DOHH2 (cell line): ENCODE measurements around the gene ZNF763.

Experiments
- H3F3A ChIP-seq: fragments of 200-600 bp; sonication (generic), shearing (Covaris generic); 2 replicates; pipeline ENCODE4 v1.6.0; 2016; ENCODE audit warnings: antibody characterized with exemption, mild to moderate bottlenecking; ENCODE audit not compliant: control insufficient read depth, insufficient read depth
- H3K27ac ChIP-seq: fragments of 200-600 bp; sonication (generic); 2 replicates; pipeline ENCODE4 v1.5.1; 2014; ENCODE audit warnings: low read depth, mild to moderate bottlenecking, low read length, moderate library complexity
- H3K27me3 ChIP-seq: fragments of 200-600 bp; sonication (generic); 2 replicates; pipeline ENCODE4 v1.6.1; 2014; ENCODE audit warnings: mild to moderate bottlenecking, low read length, mixed read lengths; ENCODE audit not compliant: control insufficient read depth
- H3K36me3 ChIP-seq: fragments of 200-600 bp; sonication (generic); 2 replicates; pipeline ENCODE4 v1.6.1; 2014; ENCODE audit warnings: mild to moderate bottlenecking, low read length, moderate library complexity, mixed read lengths; ENCODE audit not compliant: control insufficient read depth
- H3K4me1 ChIP-seq: fragments of 200-600 bp; sonication (generic); 2 replicates; pipeline ENCODE4 v1.6.1; 2014; ENCODE audit warnings: mild to moderate bottlenecking, low read length, mixed read lengths; ENCODE audit not compliant: control insufficient read depth
- H3K4me2 ChIP-seq: fragments of 200-600 bp; sonication (generic); 2 replicates; pipeline ENCODE4 v1.6.0; 2014; ENCODE audit warnings: mild to moderate bottlenecking, low read length, moderate library complexity
- H3K4me3 ChIP-seq: fragments of 200-600 bp; sonication (generic); 2 replicates; pipeline ENCODE4 v1.5.1; 2014; ENCODE audit warnings: mild to moderate bottlenecking, low read length, mixed read lengths
- H3K79me2 ChIP-seq: fragments of 200-600 bp; sonication (generic); 2 replicates; pipeline ENCODE4 v1.6.1; 2014; ENCODE audit warnings: mild to moderate bottlenecking, low read length, mixed read lengths; ENCODE audit not compliant: control insufficient read depth
- H3K9me2 ChIP-seq: fragments of 200-600 bp; sonication (generic); replicated peaks from 2 replicates; pipeline ENCODE4 v1.6.1; 2014; ENCODE audit warnings: mild to moderate bottlenecking, low read length, mixed read lengths; ENCODE audit not compliant: control insufficient read depth
- H3K9me3 ChIP-seq: fragments of 200-600 bp; sonication (generic); 2 replicates; pipeline ENCODE4 v1.6.1; 2014; ENCODE audit warnings: antibody characterized with exemption, low read length, mixed read lengths; ENCODE audit not compliant: control insufficient read depth, insufficient read depth
- H4K20me1 ChIP-seq: fragments of 200-600 bp; sonication (generic); 2 replicates; pipeline ENCODE4 v1.6.0; 2014; ENCODE audit warnings: low read depth, mild to moderate bottlenecking, antibody characterized with exemption, low read length, moderate library complexity; ENCODE audit not compliant: control insufficient read depth, insufficient read depth
- EZH2phosphoT487 ChIP-seq: fragments of 200-600 bp; sonication (generic); IDR thresholded peaks from 2 replicates; pipeline ENCODE4 v1.6.1; 2017; ENCODE audit warnings: borderline replicate concordance, mild to moderate bottlenecking, antibody characterized with exemption, low read length, moderate library complexity, mixed read lengths
- TF ChIP-seq, protein P1 (sequence below): fragments of 200-600 bp; sonication (generic); IDR thresholded peaks from one replicate; pipeline ENCODE4 v1.5.1; 2014; ENCODE audit warnings: antibody characterized with exemption, mild to moderate bottlenecking, low read depth, low read length; ENCODE audit not compliant: poor library complexity, severe bottlenecking

ZNF763 gene

DNA sequence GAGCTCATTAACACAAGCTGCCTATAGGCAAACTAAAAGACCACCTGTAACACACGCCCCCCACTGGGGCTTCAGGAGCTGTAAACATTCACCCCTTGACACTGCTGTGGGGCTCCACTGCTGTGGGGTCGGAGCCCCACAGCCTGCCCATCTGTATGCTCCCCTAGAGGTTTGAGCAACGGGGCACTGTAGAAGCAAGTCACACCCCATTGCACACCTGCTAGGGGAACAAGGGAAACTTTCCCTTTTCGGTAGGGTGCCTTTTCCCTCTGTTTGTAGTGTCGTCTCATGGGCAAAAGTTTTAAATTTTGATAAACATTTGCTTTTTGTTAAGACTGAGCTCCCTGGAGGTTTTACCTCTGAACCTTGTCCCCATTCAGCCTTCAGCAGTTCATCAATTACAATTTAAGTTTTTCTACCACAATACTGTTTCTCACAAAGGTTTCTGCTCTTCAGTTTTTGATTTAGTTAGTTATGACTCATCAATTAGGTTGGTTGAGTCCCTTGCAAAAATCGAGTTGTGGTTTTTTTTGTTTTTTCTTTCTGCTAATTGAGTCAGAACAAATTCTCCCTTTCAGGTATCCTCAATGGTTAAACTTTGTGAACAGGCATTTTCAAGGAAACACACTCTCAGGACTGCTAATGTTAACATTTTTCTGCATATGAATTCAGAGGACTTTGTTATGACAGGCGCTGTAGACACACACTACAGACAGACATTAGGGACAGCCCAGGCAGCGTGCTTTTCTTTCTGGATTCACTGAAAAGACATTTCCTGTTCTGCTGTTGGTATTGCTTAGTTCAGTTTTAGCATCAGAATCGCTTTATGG lies 35.5 kb downstream of the ZNF763 start:
- H3K36me3 ChIP-seq, result peaks cover 50% of the 10 kb centered on the region
- H3K4me2 ChIP-seq, result no peak overlapping the region
- peaks cover 2% of the 10 kb centered on the region; the same call in 1 of the 2 replicates for H3K9me3 ChIP-seq
- no peak overlapping the region for H3K27ac ChIP-seq
- peaks cover 55% of the 10 kb centered on the region for H3K79me2 ChIP-seq
- H4K20me1 ChIP-seq, result no peaks in the 10 kb centered on the region
- no peaks in the 10 kb centered on the region for H3K9me2 ChIP-seq
- TF ChIP-seq, protein P1, sequence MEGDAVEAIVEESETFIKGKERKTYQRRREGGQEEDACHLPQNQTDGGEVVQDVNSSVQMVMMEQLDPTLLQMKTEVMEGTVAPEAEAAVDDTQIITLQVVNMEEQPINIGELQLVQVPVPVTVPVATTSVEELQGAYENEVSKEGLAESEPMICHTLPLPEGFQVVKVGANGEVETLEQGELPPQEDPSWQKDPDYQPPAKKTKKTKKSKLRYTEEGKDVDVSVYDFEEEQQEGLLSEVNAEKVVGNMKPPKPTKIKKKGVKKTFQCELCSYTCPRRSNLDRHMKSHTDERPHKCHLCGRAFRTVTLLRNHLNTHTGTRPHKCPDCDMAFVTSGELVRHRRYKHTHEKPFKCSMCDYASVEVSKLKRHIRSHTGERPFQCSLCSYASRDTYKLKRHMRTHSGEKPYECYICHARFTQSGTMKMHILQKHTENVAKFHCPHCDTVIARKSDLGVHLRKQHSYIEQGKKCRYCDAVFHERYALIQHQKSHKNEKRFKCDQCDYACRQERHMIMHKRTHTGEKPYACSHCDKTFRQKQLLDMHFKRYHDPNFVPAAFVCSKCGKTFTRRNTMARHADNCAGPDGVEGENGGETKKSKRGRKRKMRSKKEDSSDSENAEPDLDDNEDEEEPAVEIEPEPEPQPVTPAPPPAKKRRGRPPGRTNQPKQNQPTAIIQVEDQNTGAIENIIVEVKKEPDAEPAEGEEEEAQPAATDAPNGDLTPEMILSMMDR, result no peak
- no peak for TF ChIP-seq EZH2phosphoT487
- no peaks in the 10 kb centered on the region for H3F3A ChIP-seq
- peaks cover 13% of the 10 kb centered on the region for H3K4me1 ChIP-seq
- H3K27me3 ChIP-seq, result no peaks in the 10 kb centered on the region
- H3K4me3 ChIP-seq, result no peak overlapping the region

DNA sequence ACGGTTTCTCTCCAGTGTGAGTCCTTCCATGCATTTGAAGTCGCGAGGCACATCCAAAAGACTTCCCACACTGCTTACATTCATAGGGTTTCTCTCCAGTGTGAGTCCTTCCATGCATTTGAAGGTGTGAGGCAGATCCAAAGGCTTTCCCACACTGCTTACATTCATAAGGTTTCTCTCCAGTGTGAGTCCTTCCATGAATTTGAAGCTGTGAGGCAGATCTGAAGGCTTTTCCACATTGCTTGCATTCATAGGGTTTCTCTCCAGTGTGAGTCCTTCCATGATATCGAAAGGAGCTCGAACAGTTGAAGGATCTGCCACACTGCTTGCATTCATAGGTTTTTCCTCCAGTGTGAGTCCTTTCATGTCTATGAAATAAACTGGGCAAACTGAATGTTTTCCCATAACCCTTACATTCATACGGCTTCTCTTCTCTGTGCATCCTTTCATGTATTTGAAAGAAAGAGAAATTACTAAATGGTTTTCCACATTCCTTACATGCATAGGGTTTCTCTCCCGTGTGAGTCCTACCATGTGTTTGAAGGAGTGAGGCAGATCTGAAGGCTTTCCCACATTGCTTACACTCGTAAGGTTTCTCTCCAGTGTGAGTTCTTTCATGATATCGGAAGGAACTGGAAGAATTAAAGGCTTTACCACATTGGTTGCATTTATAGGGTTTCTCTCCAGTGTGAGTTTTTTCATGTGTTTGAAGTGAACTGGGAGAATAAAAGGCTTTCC lies 50.3 kb downstream of the ZNF763 start:
- Histone ChIP-seq H3K27me3 (no peaks in the 10 kb centered on the region), H4K20me1 (no peaks in the 10 kb centered on the region), H3K27ac (no peak overlapping the region), H3F3A (no peaks in the 10 kb centered on the region), H3K4me1 (no peaks in the 10 kb centered on the region), H3K79me2 (no peaks in the 10 kb centered on the region), H3K4me2 (no peak overlapping the region), H3K4me3 (no peak overlapping the region), H3K9me3 (peaks cover 39% of the 10 kb centered on the region), H3K9me2 (no peaks in the 10 kb centered on the region), H3K36me3 (peaks cover 50% of the 10 kb centered on the region)
- TF ChIP-seq EZH2phosphoT487, result no peak

DNA sequence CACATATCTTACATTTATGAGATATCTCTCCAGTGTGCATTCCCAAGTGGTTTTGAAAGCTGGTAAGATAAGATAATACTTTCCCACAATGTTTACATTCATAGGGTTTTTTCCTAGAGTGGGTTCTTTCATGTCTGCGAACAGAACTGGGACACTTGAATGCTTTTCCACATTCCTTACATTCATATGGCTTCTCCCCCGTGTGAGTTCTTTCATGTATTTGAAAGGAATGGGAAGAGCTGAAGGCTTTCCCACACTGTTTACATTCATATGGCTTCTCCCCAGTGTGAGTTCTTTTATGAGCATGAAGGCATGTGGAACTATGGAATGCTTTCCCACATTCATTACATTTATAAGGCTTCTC lies 50.9 kb downstream of the ZNF763 start:
- H3K79me2 ChIP-seq, result no peaks in the 10 kb centered on the region
- no peak overlapping the region for H3K27ac ChIP-seq
- no peaks in the 10 kb centered on the region for H3K27me3 ChIP-seq
- no peaks in the 10 kb centered on the region for H3F3A ChIP-seq
- H3K4me2 ChIP-seq, result no peak overlapping the region
- TF ChIP-seq EZH2phosphoT487, result no peak
- TF ChIP-seq, protein P1, result no peak
- no peaks in the 10 kb centered on the region for H3K4me1 ChIP-seq
- no peak overlapping the region for H3K4me3 ChIP-seq
- peaks cover 39% of the 10 kb centered on the region for H3K9me3 ChIP-seq
- H3K36me3 ChIP-seq, result peaks cover 50% of the 10 kb centered on the region
- H3K9me2 ChIP-seq, result no peaks in the 10 kb centered on the region
- H4K20me1 ChIP-seq, result no peaks in the 10 kb centered on the region
